Panc1 (cell line): ENCODE data around the gene PDLIM3. TPM values are rescaled to one million over a fixed set of nuclear protein-coding genes. Genes with fewer than 3 reads are reported as not detected.
"Not testable (repeated sequence)": the region's sequence is repeated elsewhere in the genome, so short reads cannot be mapped to it uniquely, and the experiment has no call there.

Experiments
- ATAC-seq: fragments of 200-7000 bp; cut with Tn5 transposase; 2 replicates; pipeline ENCODE4 v1.9.1; 2020; ENCODE audit warnings: mild to moderate bottlenecking, moderate library complexity
- BruUV-seq: library from RNA; stranded (reverse); fragments of 400-500 nt; replicated peaks from 2 replicates; lab custom pipeline; 2021; lab: Mats Ljungman, UMichigan
- CTCF ChIA-PET: fragments of 300-600 bp; sonication (Branson Sonifier 250); formaldehyde crosslinking; loops from one replicate; lab custom pipeline; 2022; ENCODE audit warnings: antibody characterized with exemption; lab: Charles Lee
- POLR2A ChIA-PET: fragments of 300-600 bp; sonication (Branson Sonifier 250); formaldehyde crosslinking; loops from one replicate; lab custom pipeline; 2022; ENCODE audit warnings: antibody characterized with exemption; lab: Charles Lee
- DNase-seq: peaks from one replicate; pipeline ENCODE4 v3.0.0-alpha.2; 2010; ENCODE audit warnings: low read depth, low spot score
- H3K27ac ChIP-seq: 2 replicates; pipeline ENCODE4 v1.5.1; 2011; ENCODE audit warnings: mild to moderate bottlenecking, low read length, inconsistent platforms
- H3K27me3 ChIP-seq: fragments of 200-500 bp; sonication (Bioruptor generic); 2 replicates; pipeline ENCODE4 v1.6.0; 2014; ENCODE audit warnings: low read length, inconsistent platforms; ENCODE audit not compliant: control insufficient read depth, insufficient read depth
- H3K36me3 ChIP-seq: fragments of 200-500 bp; sonication (Bioruptor generic); 2 replicates; pipeline ENCODE4 v1.5.1; 2014; ENCODE audit warnings: inconsistent platforms, mild to moderate bottlenecking, low read length, moderate library complexity; ENCODE audit not compliant: control insufficient read depth, insufficient read depth
- H3K4me1 ChIP-seq: 2 replicates; pipeline ENCODE4 v1.5.1; 2011; ENCODE audit warnings: inconsistent platforms, mild to moderate bottlenecking, low read length, moderate library complexity; ENCODE audit not compliant: control insufficient read depth, insufficient read depth
- H3K4me3 ChIP-seq, 2 experiments: 2 replicates each; pipeline ENCODE4 v1.5.1; 2011 to 2012; ENCODE audit warnings: low read depth in 2 of 2, low read length in 2 of 2, mild to moderate bottlenecking in 2 of 2, inconsistent platforms in 1 of 2, moderate library complexity in 1 of 2
- H3K9me3 ChIP-seq: fragments of 200-500 bp; sonication (Bioruptor generic); 2 replicates; pipeline ENCODE4 v1.5.1; 2014; ENCODE audit warnings: low read depth, mild to moderate bottlenecking, inconsistent platforms, low read length, moderate library complexity; ENCODE audit not compliant: control insufficient read depth, insufficient read depth
- POLR2AphosphoS5 ChIP-seq: IDR thresholded peaks from 2 replicates; pipeline ENCODE4 v1.6.1; 2012; ENCODE audit warnings: mild to moderate bottlenecking, low read depth, low read length, moderate library complexity
- SIN3A ChIP-seq: IDR thresholded peaks from 2 replicates; pipeline ENCODE4 v1.6.1; 2012; ENCODE audit warnings: low read depth, mild to moderate bottlenecking, low read length, moderate library complexity, borderline replicate concordance; ENCODE audit not compliant: insufficient read depth
- TCF7L2 ChIP-seq: IDR thresholded peaks from 2 replicates; pipeline ENCODE4 v1.6.1; 2011; ENCODE audit warnings: mild to moderate bottlenecking, low read depth, low read length, inconsistent platforms
- in situ Hi-C: cut with HindIII; loops from 2 replicates; pipeline ENCODE4 v1.10.0; 2016; ENCODE audit warnings: low sequenced_read_pairs, low pct_unique_long_range_greater_than_20kb
- intact Hi-C: fragments of 100-400 bp; cut with micrococcal nuclease; formaldehyde crosslinking; loops from one replicate; pipeline ENCODE4 v1.10.0; 2022; ENCODE audit not compliant: unreplicated experiment
- total RNA-seq: library from RNA; stranded (reverse); gene quantifications from one replicate; pipeline ENCODE4 v1.2.1, GENCODE V29; 2021; ENCODE audit not compliant: unreplicated experiment
- TF ChIP-seq, protein P1 (sequence below), 2 experiments: IDR thresholded peaks; 2 replicates each; pipeline ENCODE4 v1.6.1; 2011 to 2012; ENCODE audit warnings: low read depth in 2 of 2, control low read depth in 1 of 2, low read length in 1 of 2, mild to moderate bottlenecking in 1 of 2, moderate library complexity in 1 of 2; ENCODE audit not compliant: insufficient read depth in 1 of 2
- TF ChIP-seq, protein P2 (sequence below): fragments of 450-650 bp; IDR thresholded peaks from 2 replicates; pipeline ENCODE4 v1.5.1; 2017; ENCODE audit warnings: mild to moderate bottlenecking

PDLIM3 gene
- total RNA-seq, 1 experiment from 2014 or later: 0.10 TPM

DNA sequence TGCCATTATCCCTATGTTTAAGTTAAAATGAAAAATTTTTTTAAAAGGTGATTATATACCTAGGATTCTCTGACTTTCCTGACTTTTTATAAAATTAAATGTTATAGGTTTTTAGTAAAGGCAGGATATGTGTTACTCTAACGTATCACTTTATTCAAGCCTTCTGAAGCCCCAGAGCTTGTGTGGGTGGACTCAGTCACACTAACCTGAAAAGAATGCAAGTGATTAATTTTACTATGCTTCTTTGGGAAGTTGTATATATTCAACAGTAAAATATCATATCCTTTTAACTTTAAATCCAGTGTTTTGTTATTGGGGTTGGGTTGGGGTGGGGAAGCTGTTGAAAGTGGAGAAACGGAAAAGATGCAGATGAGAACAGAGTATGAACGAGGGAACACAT lies 22.8 kb downstream of the PDLIM3 start:
- DNase-seq: no peak
- TF ChIP-seq SIN3A (no peak), POLR2AphosphoS5 (no peak), TCF7L2 (no peak)
- TF ChIP-seq, protein P1, sequence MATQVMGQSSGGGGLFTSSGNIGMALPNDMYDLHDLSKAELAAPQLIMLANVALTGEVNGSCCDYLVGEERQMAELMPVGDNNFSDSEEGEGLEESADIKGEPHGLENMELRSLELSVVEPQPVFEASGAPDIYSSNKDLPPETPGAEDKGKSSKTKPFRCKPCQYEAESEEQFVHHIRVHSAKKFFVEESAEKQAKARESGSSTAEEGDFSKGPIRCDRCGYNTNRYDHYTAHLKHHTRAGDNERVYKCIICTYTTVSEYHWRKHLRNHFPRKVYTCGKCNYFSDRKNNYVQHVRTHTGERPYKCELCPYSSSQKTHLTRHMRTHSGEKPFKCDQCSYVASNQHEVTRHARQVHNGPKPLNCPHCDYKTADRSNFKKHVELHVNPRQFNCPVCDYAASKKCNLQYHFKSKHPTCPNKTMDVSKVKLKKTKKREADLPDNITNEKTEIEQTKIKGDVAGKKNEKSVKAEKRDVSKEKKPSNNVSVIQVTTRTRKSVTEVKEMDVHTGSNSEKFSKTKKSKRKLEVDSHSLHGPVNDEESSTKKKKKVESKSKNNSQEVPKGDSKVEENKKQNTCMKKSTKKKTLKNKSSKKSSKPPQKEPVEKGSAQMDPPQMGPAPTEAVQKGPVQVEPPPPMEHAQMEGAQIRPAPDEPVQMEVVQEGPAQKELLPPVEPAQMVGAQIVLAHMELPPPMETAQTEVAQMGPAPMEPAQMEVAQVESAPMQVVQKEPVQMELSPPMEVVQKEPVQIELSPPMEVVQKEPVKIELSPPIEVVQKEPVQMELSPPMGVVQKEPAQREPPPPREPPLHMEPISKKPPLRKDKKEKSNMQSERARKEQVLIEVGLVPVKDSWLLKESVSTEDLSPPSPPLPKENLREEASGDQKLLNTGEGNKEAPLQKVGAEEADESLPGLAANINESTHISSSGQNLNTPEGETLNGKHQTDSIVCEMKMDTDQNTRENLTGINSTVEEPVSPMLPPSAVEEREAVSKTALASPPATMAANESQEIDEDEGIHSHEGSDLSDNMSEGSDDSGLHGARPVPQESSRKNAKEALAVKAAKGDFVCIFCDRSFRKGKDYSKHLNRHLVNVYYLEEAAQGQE (IDR thresholded peaks at IDR 0.05; ENCODE audit: insufficient read depth in 1 of 2, low read depth in 2 of 2, low read length in 1 of 2): no peak
- TF ChIP-seq, protein P2, sequence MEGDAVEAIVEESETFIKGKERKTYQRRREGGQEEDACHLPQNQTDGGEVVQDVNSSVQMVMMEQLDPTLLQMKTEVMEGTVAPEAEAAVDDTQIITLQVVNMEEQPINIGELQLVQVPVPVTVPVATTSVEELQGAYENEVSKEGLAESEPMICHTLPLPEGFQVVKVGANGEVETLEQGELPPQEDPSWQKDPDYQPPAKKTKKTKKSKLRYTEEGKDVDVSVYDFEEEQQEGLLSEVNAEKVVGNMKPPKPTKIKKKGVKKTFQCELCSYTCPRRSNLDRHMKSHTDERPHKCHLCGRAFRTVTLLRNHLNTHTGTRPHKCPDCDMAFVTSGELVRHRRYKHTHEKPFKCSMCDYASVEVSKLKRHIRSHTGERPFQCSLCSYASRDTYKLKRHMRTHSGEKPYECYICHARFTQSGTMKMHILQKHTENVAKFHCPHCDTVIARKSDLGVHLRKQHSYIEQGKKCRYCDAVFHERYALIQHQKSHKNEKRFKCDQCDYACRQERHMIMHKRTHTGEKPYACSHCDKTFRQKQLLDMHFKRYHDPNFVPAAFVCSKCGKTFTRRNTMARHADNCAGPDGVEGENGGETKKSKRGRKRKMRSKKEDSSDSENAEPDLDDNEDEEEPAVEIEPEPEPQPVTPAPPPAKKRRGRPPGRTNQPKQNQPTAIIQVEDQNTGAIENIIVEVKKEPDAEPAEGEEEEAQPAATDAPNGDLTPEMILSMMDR: no peak
- Histone ChIP-seq H3K9me3 (no peaks in the 10 kb centered on the region), H3K4me3 (no peak overlapping the region), H3K27ac (no peak overlapping the region), H3K4me1 (no peaks in the 10 kb centered on the region), H3K36me3 (no peaks in the 10 kb centered on the region), H3K27me3 (no peaks in the 10 kb centered on the region)
- CTCF ChIA-PET: no interaction called here
- intact Hi-C loops (no loop called here), in situ Hi-C loops (no loop called here)
- POLR2A ChIA-PET: no interaction called here
- no peak for ATAC-seq
- BruUV-seq: no TSS peak

DNA sequence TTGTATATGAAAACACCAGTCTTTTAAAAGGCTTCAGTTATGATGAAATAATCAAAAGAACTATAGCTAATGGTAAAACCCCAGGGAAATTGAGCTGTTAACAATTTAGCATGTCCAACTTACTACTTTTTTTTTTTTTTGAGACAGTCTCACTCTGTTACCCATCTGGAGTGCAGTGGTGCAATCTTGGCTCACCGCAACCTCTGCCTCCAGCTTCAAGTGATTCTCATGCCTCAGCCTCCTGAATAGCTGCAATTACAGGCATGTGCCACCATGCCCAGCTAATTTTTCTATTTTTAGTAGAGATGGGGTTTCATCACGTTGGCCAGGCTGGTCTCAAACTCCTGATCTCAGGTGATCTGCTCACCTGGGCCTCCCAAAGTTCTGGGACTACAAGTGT lies 24.1 kb downstream of the PDLIM3 start:
- DNase-seq, H3K36me3 ChIP-seq, in situ Hi-C loops, H3K27ac ChIP-seq, POLR2A ChIA-PET, H3K27me3 ChIP-seq, intact Hi-C loops, ATAC-seq, H3K4me1 ChIP-seq, H3K4me3 ChIP-seq, BruUV-seq, H3K9me3 ChIP-seq: not testable (repeated sequence)
- CTCF ChIA-PET: interaction anchor here (0.7 kb wide), 1 partner anchor 315 kb away, joined by 4 read pairs; no protein-coding TSS in a partner anchor

DNA sequence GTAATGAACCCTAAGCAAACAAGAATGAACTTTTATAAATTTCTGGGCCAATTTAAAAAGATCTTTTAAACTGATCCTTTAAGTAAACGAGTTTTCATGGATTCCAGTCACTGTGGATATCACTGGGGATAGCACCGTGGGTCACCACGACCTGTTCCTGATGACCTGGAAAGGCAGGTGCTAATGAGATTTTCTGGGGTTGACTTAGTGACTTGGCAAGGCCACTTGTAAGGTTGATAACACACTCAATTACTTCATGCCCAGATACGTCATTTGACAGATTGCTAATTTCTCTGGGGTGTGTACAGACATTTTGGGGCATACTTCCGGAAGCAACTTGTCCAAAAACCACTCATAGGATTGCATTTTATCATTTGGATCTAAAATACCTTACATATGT lies 24.5 kb downstream of the PDLIM3 start:
- TF ChIP-seq, protein P1 (IDR thresholded peaks at IDR 0.05; ENCODE audit: insufficient read depth in 1 of 2, low read depth in 2 of 2, low read length in 1 of 2): no peak
- TF ChIP-seq SIN3A (no peak), POLR2AphosphoS5 (no peak), TCF7L2 (no peak)
- TF ChIP-seq, protein P2: no peak
- no peaks in the 10 kb centered on the region for H3K4me1 ChIP-seq
- intact Hi-C loops: no loop called here
- no peaks in the 10 kb centered on the region for H3K36me3 ChIP-seq
- in situ Hi-C loops: no loop called here
- H3K4me3 ChIP-seq: no peak overlapping the region
- no peak overlapping the region for H3K27ac ChIP-seq
- ChIA-PET POLR2A (no interaction called here), CTCF (interaction anchor here (0.7 kb wide), 1 partner anchor 315 kb away, joined by 4 read pairs; no protein-coding TSS in a partner anchor)
- H3K9me3 ChIP-seq: no peaks in the 10 kb centered on the region
- no peaks in the 10 kb centered on the region for H3K27me3 ChIP-seq
- DNase-seq (no peak), ATAC-seq (no peak)
- no TSS peak for BruUV-seq
